Heart left ventricle (tissue), 13 donors: ENCODE results near the gene KRT6B.

ENCODE experiments used
- CTCF ChIP-seq, 12 donors: fragments of 200-600 bp; sonication (generic) in 4 of 12; IDR thresholded peaks; one replicate each; pipeline versions ENCODE4 v1.5.0 to v1.8.0; 2018 to 2022; ENCODE audit warnings: antibody characterized with exemption in 12 of 12, mild to moderate bottlenecking in 5 of 12
- POLR2A ChIP-seq, 2 donors: fragments of 450-650 bp; IDR thresholded peaks; one replicate each; pipeline ENCODE4 v1.6.1; 2017; ENCODE audit warnings: antibody characterized with exemption in 2 of 2, mild to moderate bottlenecking in 2 of 2, moderate library complexity in 2 of 2
- donor health status: ischemic (EF 13 %, LVEDD 7.1; RV severe dilation, severe dysfunction).
- donor health status: DM: no; HTN: yes; CAD: no.
- donor health status: DM: no; HTN: no; CAD: no.
- donor health status: ischemic (EF 25% LVEDD 6.9; RV normal size, moderate dysfunction).
- donor health status: ischemic (EF 25% LVEDD 5.7; RV mildly dilated, moderate dysfunction).
- donor health status: ischemic (EF 35%, LVEDD 5.7; RV mildly dilated, moderate dysfunction).
- donor health status: nonischemic (EF 11% LVEDD 7.7; RV severe dilation, severe dysfunction).
- donor health status: DM: yes; HTN: yes; CAD: no.
- donor health status: PGD.
- donor health status: ischemic (EF 29% LVEDD 5.4; RV normal size, mild dysfunction).
- donor health status: nonischemic (EF 23%, LVEDD 6.1; RV moderate dilation, normal function).

DNA sequence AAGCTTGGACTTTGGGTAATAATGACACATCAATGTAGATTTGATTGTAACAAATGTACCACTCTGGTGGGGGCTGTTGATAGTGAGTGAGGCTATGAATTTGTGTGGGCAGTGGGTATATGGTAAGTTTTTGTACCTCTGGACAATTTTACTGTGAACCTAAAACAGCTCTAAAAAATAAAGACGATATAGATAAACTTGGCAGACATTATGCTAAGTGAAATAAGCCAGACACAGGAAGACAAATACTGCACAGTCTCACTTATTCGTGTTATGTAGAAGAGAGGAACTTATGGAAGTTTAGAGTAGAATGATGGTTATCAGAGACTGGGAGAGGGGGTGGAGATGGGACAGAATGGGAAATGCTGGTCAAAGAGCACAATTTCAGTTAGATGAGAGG, 13.0 kb upstream of the KRT6B start:
- no peak for TF ChIP-seq CTCF (IDR thresholded peaks at IDR 0.05)
- TF ChIP-seq POLR2A (IDR thresholded peaks at IDR 0.05) = no peak
